H4 (cell line): Measurements from ENCODE around the gene DNAJC11. TPM values are rescaled to one million over a fixed set of nuclear protein-coding genes. Genes with fewer than 3 reads are reported as not detected.
"Not testable (repeated sequence)": the region's sequence is repeated elsewhere in the genome, so short reads cannot be mapped to it uniquely, and the experiment has no call there.

ENCODE experiments used
- DNase-seq: peaks from one replicate; pipeline ENCODE4 v3.0.0-alpha.2; 2015; ENCODE audit warnings: low spot score
- total RNA-seq: library from RNA; depleted of rRNA; stranded (reverse); fragments of >200 nt; shearing (Covaris generic); gene quantifications from 2 replicates; pipeline ENCODE4 v1.2.3, GENCODE V29; 2014; rRNA removed

DNAJC11 gene, protein sequence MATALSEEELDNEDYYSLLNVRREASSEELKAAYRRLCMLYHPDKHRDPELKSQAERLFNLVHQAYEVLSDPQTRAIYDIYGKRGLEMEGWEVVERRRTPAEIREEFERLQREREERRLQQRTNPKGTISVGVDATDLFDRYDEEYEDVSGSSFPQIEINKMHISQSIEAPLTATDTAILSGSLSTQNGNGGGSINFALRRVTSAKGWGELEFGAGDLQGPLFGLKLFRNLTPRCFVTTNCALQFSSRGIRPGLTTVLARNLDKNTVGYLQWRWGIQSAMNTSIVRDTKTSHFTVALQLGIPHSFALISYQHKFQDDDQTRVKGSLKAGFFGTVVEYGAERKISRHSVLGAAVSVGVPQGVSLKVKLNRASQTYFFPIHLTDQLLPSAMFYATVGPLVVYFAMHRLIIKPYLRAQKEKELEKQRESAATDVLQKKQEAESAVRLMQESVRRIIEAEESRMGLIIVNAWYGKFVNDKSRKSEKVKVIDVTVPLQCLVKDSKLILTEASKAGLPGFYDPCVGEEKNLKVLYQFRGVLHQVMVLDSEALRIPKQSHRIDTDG
- total RNA-seq, result 33.4 and 36.5 TPM in 2 replicates

DNA sequence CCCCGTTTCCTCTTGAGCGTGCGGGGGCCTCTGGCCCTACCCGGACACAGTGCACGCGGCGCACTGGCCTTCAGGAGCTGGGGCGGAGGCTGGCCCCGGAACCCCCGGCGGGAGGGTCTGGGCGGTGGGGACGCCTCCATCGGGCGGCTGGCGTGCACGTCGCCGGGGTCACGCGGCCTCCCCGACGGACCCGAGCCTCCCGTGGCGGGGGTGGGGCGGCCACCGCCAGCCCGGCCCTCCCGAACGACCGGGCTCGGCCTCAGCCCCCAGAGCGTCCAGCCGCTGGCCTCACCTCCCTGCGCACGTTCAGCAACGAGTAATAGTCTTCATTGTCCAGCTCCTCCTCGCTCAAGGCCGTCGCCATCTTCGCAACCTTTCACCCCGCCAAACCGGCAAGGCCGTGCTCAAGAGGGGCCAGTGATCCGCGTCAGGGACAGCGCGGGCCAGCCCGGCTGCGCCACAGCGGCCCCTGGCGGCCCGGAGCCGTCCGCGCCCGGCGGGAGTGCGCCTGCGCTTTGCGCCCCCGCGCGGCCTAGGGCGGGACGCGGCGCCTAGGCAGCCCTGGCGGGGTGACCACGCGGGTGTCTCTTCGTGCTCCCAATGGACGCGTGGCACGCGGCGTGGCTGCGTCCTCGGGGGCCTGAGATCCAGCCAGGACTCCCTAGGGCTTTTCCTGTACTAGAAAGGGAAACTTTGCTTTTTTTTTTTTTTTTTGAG, at the start of gene DNAJC11:
DNAJC11 (minus strand) TSS at position 380 of the 717 bp plus-strand sequence; CDS start at position 364, 16 bp downstream.
- peak; percentile 75 for DNase-seq

GRCh38 chr1:6750490-6750889, 48.9 kb upstream of the DNAJC11 start:
- DNase-seq, result no peak

DNA sequence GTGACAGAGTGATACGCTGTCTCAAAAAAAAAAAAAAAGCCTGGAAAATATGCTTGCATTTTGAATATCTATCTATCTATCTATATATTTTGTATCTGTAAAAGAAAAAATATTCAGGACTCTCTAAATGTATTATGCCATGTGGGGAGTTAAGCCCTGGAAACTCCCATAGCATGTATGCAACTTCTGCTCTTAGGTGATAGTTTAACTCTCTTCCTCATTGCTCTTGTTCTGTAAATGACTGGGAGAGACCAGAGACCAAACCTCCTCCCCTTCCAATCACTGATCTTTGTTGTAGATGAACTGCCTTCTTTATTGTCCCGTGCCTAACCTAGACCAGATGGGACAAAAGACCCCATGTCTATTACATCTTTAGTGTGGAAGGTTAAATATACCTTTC, 46.1 kb upstream of the DNAJC11 start:
- no peak for DNase-seq

GRCh38 chr1:6745073-6745472, 43.5 kb upstream of the DNAJC11 start:
- no peak for DNase-seq

- peak; percentile 73 for DNase-seq
Observed at GRCh38 chr1:6743189-6744101, 41.8 kb upstream of the DNAJC11 start.

DNA sequence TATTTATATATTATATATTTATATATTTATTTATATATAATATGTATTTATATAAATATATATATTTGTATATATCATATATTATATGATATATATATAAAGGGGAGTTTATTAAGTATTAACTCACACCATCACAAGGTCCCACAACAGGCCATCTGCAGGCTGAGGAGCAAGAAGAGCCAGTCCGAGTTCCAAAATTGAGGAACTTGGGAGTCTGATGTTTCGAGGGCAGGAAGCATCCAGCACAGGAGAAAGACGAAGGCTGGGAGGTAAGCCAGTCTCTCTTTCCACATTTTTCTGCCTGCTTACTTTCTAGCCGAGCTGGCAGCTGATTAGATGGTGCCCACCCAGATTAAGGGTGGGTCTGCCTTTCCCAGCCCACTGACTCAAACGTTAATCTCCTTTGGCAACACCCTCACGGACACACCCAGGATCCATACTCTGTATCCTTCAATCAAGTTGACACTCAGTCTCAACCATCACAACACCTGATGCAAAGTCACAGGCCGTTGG, 41.1 kb upstream of the DNAJC11 start:
- not testable (repeated sequence) for DNase-seq

DNA sequence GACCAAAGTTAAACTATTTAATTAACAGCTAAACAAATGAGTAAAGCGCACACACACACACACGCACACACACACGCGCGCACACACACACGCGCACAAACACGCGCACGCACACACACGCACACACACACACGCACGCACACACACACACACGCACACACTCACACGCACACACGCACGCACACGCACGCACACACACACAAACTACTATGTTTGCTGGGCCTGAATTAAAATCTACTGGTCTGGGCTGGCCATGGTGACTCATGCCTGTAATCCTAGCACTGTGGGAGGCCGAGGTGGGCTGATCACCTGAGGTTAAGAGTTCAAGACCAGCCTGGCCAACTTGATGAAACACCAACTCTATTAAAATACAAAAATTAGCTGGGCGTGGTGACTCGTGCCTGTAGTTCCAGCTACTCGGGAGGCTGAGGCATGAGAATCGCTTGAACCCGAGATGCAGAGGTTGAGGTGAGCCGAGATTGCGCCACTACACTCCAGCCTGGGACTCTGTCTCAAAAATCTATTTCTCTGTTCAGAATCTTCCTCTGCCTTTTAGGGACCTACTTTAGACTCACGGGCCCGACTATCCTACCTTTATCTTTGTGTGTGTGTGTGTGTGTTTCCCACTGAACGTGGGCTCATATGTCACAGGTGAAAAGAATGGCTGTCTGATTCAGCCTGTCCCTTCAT, 37.5 kb upstream of the DNAJC11 start:
- DNase-seq, result no peak

DNA sequence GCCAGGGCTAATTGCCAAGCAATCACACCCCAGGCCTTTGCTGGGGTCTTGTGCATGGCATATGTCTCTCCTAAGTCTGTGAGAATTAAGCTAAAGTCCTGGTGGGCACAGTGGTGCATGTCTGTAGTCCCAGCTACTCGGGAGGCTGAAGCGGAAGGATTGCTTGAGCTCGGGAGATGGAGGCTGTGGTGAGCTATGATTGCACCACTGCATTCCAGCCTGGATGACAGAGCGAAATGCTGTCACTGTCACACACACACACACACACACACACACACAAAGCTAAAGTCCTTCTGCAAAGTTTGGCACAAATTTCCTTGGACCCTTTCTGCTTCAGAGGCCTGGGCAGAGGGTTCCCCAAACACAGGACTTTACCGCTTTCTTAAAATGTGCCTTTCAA, 31.3 kb upstream of the DNAJC11 start:
- DNase-seq, result no peak

- DNase-seq, result no peak
Observed at GRCh38 chr1:6731905-6732304, 30.3 kb upstream of the DNAJC11 start.

DNA sequence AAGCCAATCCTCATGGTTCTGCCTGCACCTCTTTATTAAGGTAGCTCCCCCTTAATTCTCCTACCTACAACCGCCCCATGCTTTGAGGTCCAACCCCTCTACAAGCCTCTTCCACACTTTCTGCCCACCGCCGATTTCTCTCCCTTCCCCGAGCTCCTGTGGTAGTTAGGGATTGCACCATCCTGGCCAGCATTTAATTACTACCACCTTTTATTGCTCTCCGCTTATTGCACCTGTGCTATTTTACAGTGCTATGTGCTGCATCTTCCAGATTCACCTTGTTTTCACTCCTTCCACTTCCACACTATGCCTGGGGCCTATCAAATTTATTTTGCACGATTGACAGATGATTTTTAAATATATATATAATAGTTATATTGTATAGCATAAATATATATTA, 29.3 kb upstream of the DNAJC11 start:
- DNase-seq, result no peak

- no peak for DNase-seq
Observed at GRCh38 chr1:6730473-6730872, 28.9 kb upstream of the DNAJC11 start.

DNA sequence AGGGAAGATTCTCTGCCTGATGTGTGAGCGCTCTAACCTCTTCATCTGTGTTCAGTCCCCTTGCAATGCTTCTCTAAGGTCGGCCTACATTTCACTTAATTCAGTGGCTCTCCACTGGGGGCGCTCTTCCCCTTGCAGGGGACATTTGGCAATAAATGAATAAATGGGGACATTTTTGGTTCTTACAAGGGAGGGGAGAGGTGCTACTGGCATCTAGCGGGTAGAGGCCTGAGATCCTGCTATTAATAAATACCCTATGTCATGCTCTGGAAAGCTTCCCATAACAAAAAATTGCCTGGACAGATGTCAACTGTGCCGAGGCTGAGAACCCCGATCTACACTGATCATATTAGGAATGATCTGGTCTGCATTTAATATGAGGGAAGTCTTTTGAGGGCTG, 25.9 kb upstream of the DNAJC11 start:
- DNase-seq, result peak; percentile 12

DNA sequence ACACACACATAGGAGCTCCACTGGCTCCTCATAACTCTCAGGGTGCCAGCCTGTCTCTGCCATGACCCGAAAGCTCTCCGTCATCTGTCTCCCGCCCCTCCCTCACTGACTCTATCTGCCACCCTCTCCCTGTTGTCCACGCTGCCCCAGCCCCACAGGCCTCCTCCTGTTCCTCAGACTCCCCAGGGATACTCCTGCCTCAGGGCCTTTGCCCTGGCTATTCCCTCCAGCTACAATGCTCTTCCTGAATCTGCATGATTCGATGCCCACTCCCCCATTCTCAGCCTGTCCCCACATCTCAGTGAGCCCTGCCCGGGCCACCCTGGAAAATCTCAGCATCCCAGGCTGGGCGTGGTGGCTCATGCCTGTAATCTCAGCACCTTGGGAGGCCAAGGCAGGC, 24.6 kb upstream of the DNAJC11 start:
- DNase-seq, result no peak

GRCh38 chr1:6724517-6725141, 23.0 kb upstream of the DNAJC11 start:
- DNase-seq, result peak; percentile 40

DNA sequence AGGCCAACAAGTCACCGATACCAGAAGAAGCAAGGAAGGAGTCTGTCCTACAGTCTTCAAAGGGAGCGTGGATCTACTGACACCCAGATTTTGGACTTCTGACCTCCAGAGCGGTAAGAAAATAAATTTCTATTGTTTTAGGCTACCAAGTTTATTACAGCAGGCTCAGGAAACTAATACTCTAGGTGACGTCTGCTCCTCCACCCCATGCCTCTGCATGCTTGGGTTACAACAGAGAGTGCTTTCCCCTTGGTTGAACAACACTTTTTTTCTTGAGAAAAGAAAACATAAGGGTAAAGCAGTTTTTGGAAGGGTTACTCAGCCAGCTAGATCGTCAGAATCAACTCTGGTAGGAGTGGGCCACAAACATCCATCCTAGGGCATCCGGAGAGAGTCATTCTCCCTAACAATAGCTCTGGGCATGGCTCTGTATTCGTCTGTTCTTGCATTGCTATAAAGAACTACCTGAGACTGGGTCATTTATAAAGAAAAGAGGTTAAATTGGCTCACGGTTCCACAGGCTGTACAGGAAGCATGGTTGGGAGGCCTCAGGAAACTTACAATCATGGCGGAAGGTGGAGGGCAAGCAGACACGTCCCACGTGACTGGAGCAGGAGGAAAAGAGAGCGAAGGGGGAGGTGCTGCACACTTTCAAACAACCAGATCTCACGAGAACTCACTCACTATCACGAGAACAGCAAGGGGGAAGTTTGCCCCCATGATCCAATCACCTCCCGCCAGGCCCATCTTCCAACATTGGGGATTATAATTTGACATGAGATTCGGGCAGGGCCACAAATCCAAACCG, 22.2 kb upstream of the DNAJC11 start:
- no peak for DNase-seq

DNA sequence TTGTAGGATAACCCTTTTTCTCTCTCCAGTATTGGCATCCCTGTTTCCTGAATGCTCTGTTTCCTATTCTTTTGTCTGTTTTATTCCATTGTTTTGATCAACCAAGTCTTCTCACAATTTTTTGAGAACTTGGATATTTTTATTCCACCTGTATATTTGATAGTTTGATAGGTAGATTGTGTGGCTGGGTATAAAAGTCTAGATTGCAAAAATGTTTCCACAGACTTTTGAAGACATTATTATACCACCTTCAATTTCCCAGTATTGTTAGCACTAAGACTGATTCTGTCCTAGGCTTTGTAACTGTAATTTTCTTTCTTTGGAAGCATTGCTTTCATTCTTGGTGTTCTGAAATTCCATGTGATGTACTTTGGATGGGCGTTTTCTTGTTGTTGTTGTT, 9.6 kb upstream of the DNAJC11 start:
- DNase-seq, result no peak

- DNase-seq, result no peak
Observed at GRCh38 chr1:6704746-6705145, 3.1 kb upstream of the DNAJC11 start.

- no peak for DNase-seq
Observed at GRCh38 chr1:6703016-6703415, 1.4 kb upstream of the DNAJC11 start.

DNA sequence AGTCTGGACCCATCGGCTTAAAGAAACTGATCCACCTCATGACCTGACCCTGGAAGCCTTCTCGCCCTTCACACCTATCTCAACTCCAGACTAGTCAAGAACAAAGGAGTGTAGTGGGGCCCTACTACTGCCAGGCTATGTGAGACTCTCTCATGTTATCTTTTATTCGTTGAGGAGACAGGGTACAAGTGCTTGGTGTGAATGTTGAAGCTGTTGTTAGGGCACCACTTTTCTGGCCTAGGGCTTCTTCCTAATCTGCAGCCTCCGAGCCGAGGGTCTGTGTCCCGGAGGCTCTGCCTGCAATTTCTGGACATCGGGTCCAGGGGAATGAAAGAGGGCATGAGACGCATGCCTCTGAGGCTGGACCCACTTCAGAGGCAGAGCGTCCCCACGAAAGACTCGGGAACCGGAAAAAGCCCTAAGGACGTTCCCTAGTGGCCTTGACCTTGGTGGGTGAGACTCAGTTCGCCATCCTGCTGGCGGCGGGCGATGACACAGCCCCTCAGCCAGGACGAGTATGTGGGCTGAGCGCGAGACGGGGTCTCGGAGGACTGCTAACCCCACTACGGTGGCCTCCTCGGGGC, 671 bp downstream of the DNAJC11 start:
- DNase-seq, result no peak
